GM21367 (cell line): ENCODE measurements around the gene WAPL.

ENCODE experiments used
- ATAC-seq: cut with Tn5 transposase; IDR thresholded peaks from one replicate; pipeline ENCODE4 v1.9.1; 2021; ENCODE audit not compliant: unreplicated experiment

WAPL gene

DNA sequence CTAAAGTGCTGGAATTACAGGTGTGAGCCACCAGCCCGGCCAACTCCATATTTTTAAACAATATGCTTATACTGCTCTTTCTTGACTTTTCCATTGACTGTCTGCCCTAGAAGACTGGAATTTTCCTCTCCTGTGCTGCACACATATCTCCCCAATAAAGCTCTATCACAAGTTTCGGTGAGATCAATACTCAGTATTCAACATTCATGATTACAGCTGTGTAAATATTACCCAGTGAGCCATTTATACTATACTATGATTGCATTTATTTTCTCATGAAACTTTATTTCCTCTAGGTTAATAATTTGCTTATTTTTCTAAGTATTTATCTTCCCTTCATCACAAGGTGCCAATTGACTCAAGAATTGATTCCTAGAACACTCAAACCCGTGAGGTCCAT is 106.5 kb downstream of the WAPL start:
- no peak for ATAC-seq

DNA sequence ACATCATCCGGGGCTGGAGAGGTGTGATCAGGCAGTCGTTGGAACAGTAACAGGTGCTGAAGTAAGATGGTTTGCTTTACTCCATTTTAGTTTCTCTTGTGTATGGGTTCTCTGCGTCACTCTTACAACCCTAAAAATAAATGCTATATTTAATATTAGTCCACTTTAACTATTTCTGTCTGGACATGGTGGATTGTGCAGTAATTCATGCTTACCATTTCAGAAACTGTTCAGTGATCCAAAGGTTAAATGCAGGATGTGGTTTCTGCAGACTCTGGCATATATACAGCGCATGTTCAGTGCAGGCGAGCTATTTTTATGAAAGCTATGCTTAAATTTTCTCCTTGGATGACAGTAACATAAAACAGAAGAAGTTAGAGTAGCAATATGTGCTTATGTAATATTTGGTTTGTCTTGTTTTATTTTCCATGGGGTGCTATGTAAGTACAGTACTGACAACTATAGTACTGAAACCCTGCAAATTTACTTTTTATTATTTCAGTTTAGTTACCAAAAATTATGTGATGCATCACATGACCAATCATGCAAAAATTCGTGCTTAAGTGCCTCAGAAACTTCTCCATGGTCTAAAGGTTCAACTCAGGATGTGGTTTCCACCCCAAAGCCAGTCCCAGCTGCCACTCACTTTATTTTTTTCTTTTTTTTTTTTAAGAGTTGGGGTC is 108.4 kb downstream of the WAPL start:
- peak; percentile 77 for ATAC-seq

DNA sequence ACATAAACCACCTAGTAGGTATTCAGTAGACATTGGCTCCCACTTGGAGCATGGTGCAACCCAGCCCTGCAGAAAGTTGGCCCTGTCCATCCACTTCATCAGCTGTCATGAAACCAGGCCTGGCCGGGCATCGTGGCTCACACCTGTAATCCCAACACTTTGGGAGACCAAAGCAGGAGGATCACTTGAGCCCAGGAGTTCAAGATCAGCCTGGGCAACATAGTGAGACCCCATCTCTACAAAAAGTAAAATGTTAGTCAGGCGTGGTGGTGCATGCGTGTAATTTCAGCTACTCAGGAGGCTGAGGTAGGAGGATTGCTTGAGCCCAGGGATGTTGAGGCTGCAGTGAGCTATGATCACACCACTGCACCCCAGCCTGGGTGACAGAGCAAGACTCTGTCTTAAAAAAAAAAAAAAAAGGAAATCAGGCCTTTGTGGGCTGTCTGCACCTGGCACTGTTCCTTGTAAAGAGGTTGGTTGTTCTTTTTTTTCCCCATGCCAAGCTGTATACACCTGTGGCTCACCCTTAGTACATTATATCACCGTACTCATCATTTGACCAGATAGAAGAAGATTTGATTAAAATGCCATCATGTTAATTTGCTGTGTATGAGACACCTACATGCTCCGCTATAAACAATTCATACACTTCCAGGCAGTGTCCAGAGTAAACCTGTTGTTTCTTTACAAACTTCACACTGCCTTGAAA is 109.6 kb downstream of the WAPL start:
- ATAC-seq: no peak

DNA sequence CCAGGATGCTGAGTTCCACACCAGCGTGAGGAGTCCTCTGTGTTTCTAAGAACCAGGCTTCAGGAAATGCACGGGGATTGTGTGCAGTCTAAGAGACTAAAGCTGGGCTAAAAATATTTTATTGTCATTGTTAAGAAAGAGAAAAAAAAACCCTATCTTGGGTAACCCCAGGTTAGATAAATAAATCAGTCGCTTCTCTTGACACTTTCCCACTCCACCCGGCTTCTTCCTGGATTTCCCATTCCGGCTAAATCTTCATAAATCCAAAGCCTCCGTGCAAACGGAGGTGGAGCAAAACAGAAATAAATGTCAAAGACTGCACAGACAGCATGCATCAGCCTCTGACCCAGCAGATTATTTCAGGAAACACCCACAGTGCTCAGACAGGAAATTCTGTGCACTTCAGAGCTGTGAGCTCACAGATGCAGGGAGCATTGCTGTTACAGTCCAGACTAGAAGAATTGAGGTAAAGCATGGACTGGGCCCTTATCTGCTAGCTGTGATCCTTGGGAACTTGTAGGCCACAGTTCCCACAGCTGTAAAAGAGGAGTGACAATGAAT is 110.2 kb downstream of the WAPL start:
- ATAC-seq: peak; percentile 52

DNA sequence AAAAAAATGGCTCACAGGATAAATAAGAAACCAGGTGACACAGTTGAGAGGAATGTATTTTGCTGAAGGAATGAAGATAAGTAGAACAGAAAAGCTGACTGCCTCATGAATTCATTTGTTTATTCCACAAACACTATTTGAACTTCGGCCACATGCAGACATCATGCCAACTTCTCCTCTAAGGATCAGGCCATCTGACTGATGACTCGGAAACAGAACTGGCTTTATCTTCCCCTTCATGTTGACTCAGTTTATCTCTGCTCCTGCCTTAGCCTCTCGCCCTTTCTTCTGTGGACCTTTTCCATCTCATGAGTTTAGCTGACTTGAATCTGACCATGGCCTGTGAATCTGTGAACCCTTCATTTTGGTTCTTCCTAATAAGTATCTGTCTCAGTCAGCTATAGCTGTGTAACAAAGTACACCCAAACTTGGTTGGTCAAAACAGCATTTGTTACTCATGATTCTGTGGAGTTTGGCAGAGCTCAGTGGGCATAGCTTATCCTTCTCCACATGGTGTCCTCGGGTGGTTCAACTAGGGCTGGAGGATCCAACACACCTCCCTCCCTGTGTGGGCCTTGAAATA is 111.0 kb downstream of the WAPL start:
- ATAC-seq: no peak

DNA sequence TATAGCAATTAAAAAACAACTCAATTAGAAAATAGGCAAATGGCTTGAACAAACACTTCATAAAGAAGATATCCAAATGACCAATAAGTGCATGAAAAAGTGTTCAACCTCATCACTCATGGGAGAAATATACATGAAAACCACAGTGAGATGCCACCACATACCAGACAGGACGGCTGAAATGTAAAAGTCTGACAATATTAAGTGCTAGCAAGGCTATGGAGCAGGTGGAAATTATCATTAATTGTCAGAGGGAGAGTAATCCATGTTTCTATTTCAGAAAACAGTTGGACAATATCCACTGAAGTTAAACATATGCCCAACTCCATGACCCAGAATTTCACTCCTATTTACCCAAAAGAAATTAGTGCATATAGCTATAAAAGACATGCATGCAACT is 112.4 kb downstream of the WAPL start:
- no peak for ATAC-seq

DNA sequence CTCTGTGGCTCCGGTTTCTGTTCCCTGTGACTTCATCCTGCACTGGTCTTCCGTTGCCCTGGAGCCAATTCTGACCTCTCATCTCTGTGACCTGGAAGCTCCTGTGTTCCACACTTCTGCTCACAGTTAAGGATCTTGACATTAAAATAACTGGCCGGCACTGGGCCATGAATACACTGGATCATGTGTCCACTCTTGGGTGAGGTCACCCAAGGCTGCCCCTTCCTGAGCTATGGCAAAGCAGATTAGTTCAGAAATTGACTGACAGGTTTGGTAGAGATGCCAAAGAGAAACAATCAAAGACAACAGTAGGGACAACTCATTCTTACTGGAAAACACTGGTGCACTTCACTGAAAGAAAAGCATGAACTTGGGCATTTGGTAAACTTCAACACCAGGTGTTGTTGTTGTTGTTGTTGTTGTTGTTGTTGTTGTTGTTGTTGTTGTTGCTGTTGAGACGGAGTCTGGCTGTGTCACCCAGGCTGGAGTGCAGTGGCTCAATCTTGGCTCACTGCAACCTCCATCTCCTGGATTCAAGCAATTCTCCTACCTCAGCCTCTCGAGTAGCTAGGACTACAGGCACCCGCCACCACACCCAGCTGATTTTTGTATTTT is 118.3 kb downstream of the WAPL start:
- no peak for ATAC-seq

DNA sequence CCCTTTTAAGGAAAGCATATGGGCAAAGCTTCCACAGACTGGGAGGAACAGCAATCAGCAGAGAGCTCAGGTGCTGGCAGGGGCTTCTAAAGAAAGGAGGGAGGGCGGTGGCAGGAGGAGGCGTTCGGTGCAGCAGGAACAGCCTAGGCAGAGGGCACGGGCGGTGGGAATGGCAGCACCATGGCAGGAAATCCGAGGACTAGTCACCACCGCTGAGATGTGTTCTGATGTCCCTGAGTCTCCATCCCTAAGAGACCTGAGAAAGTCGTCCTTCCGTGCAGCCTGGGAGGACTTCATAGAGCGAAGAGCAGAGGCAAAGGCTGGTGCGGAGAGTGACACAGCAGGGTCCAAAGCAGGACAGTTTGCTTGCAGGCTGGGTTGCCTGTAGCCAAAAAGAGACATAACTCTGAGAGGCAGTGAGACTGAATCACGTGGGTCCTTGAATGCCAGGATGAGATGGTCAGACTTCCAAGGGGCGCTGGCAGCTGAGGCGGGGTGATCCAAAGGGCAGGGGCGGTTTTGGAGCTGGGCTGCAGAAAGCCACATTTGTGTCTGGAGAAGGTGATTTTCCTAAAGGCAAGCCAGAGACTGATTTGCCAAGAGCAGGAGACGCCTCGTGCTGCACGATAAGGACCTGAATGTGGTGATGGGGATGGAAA is 119.2 kb downstream of the WAPL start:
- ATAC-seq: no peak

DNA sequence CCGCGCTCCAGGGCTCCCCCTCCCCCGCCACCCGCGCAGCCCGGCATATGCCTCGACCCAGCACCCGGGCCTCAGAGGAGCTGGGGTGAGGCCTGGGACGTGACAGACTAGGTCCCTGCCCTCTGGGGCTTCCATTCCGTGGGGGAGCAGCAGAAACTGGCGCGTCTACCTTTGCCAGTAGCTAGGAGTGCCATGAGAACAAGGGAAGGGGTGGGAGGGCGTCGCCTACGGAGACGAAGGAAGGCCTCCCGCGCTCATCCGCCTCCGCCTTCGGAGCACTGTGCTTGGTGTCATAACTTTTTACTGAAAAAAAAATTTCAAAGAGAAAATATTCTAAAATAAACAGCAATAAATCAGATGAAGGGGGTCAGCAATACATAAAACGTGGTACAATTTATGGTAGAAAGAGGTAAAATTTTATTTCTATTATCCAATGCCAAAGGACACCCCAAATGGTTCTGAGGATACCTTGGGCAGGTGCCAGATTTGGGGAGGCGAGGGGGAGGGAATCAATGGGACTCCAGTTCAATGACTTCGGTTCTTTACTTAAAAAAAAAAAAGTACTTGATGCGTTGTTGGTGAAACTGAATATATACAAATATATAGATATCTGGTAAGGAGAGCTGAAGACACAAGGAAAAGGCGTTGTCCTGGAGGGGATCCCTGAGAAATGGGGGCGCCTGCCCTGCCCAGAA is 119.9 kb downstream of the WAPL start:
- ATAC-seq: no peak

DNA sequence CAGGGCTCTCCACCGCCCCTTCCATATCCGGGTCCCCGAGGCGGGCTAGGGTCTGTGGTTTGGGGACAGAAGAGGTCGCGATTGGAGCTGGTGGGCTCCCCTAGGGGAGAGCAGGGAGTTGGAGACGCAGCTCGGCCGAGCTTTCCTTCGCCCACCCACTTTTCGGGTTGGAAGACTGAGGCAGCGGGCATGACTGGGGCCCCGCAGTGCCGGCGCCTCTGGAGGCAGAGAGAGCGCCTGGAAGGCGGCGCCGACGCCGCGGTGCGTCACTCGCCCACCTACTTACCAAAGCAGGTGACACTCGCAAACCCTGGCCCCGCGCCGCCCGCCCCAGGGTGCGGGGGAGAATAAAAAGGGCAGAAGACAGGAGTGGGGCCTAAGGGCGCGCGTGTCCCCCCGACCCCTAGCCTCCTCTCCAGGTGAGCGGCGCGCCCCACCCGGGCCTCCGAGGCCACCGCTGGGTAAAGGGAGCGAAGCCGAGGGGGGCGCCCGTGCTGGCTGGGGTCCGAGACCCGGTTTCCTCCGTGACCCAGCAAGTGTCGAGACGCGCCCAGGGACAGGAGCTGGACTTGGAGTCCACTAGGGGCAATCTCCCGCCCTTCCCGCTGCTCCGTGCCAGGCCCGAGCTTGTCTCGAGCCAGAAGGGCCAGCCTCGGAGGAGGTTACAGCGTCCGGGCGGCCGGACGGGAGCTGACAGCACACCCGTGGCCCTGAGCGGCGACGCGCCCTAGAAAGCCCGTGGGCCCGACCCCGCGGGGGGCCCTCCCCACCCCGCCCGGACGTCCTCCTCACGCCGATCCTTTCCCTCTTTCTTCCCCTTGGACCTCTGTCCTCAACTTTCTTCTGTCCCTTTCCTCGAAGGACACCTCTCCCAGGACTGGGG is 120.6 kb downstream of the WAPL start:
- ATAC-seq: peak; percentile 26

DNA sequence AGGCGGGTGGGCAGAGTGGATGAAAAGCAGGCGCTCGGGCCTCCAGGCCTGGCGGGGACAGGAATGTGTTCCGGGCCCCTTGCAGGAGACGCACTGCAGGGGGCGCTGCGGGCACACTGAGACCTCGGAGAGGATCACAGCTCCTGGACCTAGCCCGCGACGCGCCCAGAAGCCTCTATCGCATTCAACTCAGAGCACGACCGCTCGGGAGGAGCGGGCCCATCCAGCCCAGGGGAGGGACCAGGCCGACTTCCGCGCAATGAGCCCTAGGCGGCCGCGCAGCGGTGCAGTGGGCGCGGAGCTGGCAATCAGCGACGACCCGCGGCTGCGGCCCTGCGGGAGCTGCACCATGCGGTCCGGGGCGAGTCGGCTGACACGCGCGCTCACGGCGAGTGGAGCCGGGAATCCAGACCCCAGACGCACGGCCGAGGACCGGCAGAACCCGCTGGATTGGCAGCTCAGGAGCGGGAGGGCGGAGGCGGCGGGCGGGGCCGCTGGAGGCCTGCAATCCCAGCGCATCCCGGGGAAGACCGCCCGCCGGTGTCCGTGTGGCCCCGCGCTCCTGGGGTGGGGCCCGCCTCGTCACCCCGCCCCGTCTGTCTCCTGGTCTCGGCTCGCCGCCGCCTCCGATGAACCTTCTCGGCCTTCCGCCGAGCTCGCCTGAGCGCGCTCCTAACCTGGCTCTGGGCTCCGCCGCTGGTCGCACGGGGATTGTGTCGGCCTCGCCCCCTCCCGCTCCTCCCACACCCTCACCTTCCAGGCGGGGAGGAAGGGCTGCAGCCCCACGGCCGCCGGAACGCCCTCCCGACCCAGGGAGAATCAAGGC is 121.5 kb downstream of the WAPL start:
- ATAC-seq: peak; percentile 90

DNA sequence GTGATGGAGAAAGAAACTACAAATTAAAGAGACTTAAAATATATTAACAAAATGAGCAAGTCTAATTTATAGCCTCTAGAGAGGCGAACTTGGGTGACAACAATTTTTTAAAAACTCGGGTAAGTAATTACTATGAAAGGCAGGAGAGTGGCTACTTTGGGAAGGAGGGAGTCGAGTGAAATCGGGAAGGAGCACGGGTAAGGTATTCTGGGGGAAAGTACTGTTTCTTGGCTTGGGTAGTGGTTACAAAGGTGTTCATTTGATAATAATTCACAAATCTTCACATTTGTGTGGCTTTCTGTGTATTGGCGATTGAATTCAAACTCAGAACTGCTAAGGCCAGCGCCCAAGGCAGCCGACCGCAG is 122.1 kb downstream of the WAPL start:
- no peak for ATAC-seq

DNA sequence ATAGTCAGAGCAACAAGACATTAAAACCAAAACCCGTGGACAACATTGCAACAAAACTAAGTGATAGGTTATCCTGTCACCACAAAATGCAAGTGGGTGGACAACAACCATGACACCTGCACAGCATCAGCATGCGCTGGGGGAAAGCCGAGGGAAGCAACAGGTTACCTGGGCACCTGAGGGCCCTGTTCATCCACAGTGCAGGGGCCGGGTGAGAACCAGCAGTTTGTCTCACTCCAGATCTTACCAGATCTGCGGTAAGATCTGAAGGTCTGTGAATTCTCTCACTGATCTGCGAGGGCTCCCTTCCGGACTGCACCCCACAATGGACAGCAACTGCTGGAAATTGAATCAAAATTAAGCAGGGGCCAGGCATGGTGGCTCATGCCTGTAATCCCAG is 124.5 kb downstream of the WAPL start:
- ATAC-seq: no peak

DNA sequence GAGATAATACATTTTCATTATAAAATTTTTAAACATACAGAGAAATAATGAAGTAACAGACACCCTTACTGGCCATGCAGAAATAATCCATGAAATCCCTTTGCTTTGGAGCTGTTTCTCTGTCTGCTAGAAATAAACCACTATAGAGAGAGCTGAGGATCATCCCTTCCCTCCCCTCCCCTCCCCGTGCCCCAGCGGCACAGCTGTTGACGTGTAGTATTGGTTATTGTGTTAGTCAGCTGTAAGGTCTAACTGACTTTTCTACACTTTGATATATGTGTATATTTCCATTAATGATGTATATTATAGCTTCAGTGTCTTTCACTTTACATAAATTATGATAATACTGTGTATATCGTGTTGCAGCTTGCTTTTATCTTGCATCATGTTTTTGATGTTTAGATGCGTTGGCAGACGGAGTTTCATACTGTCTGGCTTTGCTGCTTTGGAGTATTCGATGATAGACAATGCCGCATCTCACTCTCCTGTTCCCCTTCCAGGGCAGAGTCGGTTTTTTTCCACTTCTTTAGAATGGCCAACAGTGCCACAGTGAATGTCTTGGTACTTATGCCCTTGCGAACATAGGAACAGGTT is 127.6 kb downstream of the WAPL start:
- ATAC-seq: no peak

DNA sequence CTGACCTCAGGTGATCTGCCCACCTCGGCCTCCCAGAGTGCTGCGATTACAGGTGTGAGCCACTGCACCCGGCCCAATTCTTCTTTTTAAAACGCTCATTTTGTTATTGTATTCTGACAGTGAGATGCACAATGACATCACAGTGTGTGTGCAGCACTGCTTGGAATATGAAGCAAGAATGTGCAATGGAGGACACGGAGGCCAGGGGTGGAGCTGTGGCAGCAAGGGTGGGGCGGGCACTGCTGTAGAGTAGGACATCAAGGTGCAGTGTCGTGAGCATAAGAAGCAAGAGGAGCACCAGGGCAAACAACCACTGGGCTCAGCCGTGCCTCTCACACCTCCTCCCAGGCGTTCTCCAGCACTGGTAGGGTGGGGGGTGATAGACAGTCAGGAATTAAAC is 128.2 kb downstream of the WAPL start:
- no peak for ATAC-seq

DNA sequence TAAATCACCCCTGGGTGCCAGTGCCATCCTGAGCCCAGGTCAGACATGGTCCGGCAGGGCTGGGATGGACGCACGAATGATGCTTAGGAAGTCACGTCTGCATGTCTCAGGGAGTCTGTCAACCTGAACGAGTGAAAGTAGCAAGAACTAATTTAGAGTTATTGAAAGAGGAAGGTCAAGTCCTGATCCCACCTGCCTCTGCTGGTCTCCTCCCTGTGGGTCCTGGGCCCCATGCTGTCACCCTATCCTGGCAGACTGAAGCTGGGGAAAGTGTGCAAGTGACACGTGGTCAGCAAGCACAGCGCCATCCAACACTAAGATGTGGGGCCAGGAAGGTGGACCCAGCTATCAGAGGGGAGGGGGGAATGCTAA is 128.9 kb downstream of the WAPL start:
- ATAC-seq: no peak

DNA sequence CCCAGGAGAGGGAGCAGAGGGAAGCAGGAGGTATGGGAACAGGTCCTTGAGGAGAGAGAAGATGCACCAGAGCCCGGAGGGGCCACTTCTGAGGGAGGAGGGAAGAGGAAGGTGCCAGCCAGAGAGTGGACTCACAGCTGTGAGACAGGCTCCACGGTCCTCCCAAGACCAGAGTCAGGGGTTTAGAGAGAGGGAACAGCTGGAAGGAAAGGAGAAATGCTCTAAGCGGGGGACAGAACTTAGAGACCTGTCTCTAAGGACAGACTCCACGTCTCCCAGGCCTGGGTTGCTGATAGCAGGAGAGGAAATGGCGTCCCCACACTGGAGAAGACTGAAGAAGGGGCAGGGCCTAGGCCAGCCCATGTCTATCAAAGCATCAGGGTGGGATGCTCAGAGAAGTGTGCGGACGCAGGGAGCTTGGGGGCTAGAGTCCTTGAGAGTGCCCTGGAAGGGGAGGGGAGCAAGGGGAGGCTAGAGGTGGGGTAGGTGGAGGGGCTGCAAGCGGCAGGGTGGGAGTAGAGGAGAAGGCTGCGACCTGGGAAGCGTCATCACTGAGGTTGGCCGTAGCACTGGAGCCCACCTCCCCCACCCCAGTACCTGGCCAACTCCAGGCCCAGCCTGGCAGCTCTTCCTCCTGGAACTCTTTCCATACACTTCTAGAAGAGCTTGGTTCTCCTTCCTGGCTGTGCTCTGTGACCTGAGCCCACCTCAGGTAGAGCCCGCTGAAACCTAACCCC is 129.4 kb downstream of the WAPL start:
- ATAC-seq: no peak
